GM23338 (cell line): ENCODE measurements around the gene SLC35F2. TPM values are rescaled to one million over a fixed set of nuclear protein-coding genes. Genes with fewer than 3 reads are reported as not detected.
A peak's percentile ranks its signal among the peaks of the same experiment; 100 is the strongest.

ENCODE experiments used
- ATAC-seq: fragments of 200-7000 bp; cut with Tn5 transposase; 3 replicates; pipeline ENCODE4 v1.9.1; 2020
- DNase-seq: peaks from one replicate; pipeline ENCODE4 v3.0.0-alpha.2; 2015; ENCODE audit warnings: low spot score
- H2AFZ ChIP-seq: fragments of 200-600 bp; sonication (generic); 2 replicates; pipeline ENCODE4 v1.8.0; 2016; ENCODE audit warnings: antibody characterized with exemption, mild to moderate bottlenecking, moderate library complexity
- H3F3A ChIP-seq: fragments of 200-600 bp; sonication (generic); replicated peaks from 2 replicates; pipeline ENCODE4 v1.8.0; 2017; ENCODE audit warnings: antibody characterized with exemption, mixed run types, low read depth
- H3K27ac ChIP-seq: fragments of 200-600 bp; sonication (generic); 2 replicates; pipeline ENCODE4 v1.6.1; 2016; ENCODE audit warnings: low read depth
- H3K27me3 ChIP-seq: fragments of 200-600 bp; sonication (generic); 2 replicates; pipeline ENCODE4 v1.8.0; 2016; ENCODE audit warnings: mild to moderate bottlenecking, mixed run types, moderate library complexity; ENCODE audit not compliant: insufficient read depth
- H3K36me3 ChIP-seq: fragments of 200-600 bp; sonication (generic); 2 replicates; pipeline ENCODE4 v1.8.0; 2016; ENCODE audit warnings: mild to moderate bottlenecking; ENCODE audit not compliant: insufficient read depth
- H3K4me1 ChIP-seq: fragments of 200-600 bp; sonication (generic); 2 replicates; pipeline ENCODE4 v1.8.0; 2016; ENCODE audit warnings: mild to moderate bottlenecking, moderate library complexity; ENCODE audit not compliant: insufficient read depth
- H3K4me2 ChIP-seq: fragments of 200-600 bp; sonication (generic); 2 replicates; pipeline ENCODE4 v1.7.1; 2017; ENCODE audit warnings: mixed run types
- H3K4me3 ChIP-seq: fragments of 200-600 bp; sonication (generic); 2 replicates; pipeline ENCODE4 v1.6.1; 2016; ENCODE audit warnings: mixed run types
- H3K79me2 ChIP-seq: fragments of 200-600 bp; sonication (generic); replicated peaks from 2 replicates; pipeline ENCODE4 v1.8.0; 2017; ENCODE audit warnings: mild to moderate bottlenecking; ENCODE audit not compliant: insufficient read depth
- H3K9me2 ChIP-seq: fragments of 200-600 bp; sonication (generic); 2 replicates; pipeline ENCODE4 v1.8.0; 2017; ENCODE audit not compliant: insufficient read depth
- H4K20me1 ChIP-seq: fragments of 200-600 bp; sonication (generic); replicated peaks from 2 replicates; pipeline ENCODE4 v1.8.0; 2017; ENCODE audit warnings: mild to moderate bottlenecking; ENCODE audit not compliant: insufficient read depth
- H3K27ac Mint-ChIP-seq: 2 replicates; pipeline ENCODE4 v1.8.0; 2020; ENCODE audit warnings: inconsistent platforms, mild to moderate bottlenecking, moderate library complexity, mixed read lengths
- H3K27me3 Mint-ChIP-seq: 3 replicates; pipeline ENCODE4 v1.8.0; 2022; ENCODE audit warnings: low read depth, mild to moderate bottlenecking, moderate library complexity, mixed read lengths, inconsistent platforms; ENCODE audit not compliant: insufficient read depth, poor library complexity
- H3K36me3 Mint-ChIP-seq: 3 replicates; pipeline ENCODE4 v1.8.0; 2021; ENCODE audit warnings: low read depth, mild to moderate bottlenecking, inconsistent platforms, moderate library complexity, mixed read lengths
- H3K4me1 Mint-ChIP-seq: 3 replicates; pipeline ENCODE4 v1.8.0; 2020; ENCODE audit warnings: mild to moderate bottlenecking, inconsistent platforms, mixed read lengths
- H3K4me3 Mint-ChIP-seq: 3 replicates; pipeline ENCODE4 v1.8.0; 2021; ENCODE audit warnings: moderate library complexity, mild to moderate bottlenecking, inconsistent platforms, mixed read lengths
- H3K9me3 Mint-ChIP-seq: 3 replicates; pipeline ENCODE4 v1.8.0; 2020; ENCODE audit warnings: moderate library complexity, mild to moderate bottlenecking, inconsistent platforms, mixed read lengths
- CREB1 ChIP-seq: fragments of 250-450 bp; sonication (Bioruptor Pico); IDR thresholded peaks from 2 replicates; pipeline ENCODE4 v1.5.0; 2020; ENCODE audit warnings: low read depth, mild to moderate bottlenecking, moderate library complexity
- EZH2phosphoT487 ChIP-seq: fragments of 200-600 bp; sonication (generic); IDR thresholded peaks from one replicate; pipeline ENCODE4 v1.8.1; 2018; ENCODE audit warnings: antibody characterized with exemption; ENCODE audit not compliant: unreplicated experiment
- JUNB ChIP-seq: IDR thresholded peaks from one replicate; pipeline ENCODE4 v1.6.1; 2016; ENCODE audit warnings: antibody characterized with exemption; ENCODE audit not compliant: unreplicated experiment
- POLR2AphosphoS5 ChIP-seq: IDR thresholded peaks from 2 replicates; pipeline ENCODE4 v1.6.1; 2016; ENCODE audit warnings: antibody characterized with exemption, low read depth
- STAT1 ChIP-seq: IDR thresholded peaks from one replicate; pipeline ENCODE4 v1.6.1; 2016; ENCODE audit warnings: antibody characterized with exemption; ENCODE audit not compliant: unreplicated experiment
- ZNF114 ChIP-seq: fragments of 250-450 bp; sonication (Bioruptor Pico); IDR thresholded peaks from 2 replicates; pipeline ENCODE4 v1.5.0; 2020; ENCODE audit warnings: mild to moderate bottlenecking, moderate library complexity
- ZNF331 ChIP-seq: fragments of 250-450 bp; sonication (Bioruptor Pico); IDR thresholded peaks from 2 replicates; pipeline ENCODE4 v1.5.0; 2020; ENCODE audit warnings: low read depth, mild to moderate bottlenecking, moderate library complexity
- polyA plus RNA-seq: library from polyadenylated mRNA; unstranded; fragments of >200 nt; fragmentation: Nextera tagmentation; extraction: Ambion mirVana; gene quantifications from 2 replicates; pipeline ENCODE4 v1.2.1, GENCODE V29; 2016
- total RNA-seq: library from RNA; depleted of rRNA; stranded (reverse); fragments of >200 nt; shearing (Covaris generic); gene quantifications from 2 replicates; pipeline ENCODE4 v1.2.3, GENCODE V29; 2014
- TF ChIP-seq, protein P1 (sequence below), 2 experiments: fragments of 200-600 bp in 1 of 2; sonication (generic) in 1 of 2; conservative IDR thresholded peaks; 2 replicates each; pipeline versions ENCODE4 v1.5.1 to v1.6.1; 2016 to 2017; ENCODE audit warnings: antibody characterized with exemption in 2 of 2, low read depth in 2 of 2, mild to moderate bottlenecking in 2 of 2, moderate library complexity in 1 of 2

Gene SLC35F2
- total and polyA plus RNA-seq, 2 experiments from 2014 or later: 25.2 to 32.5 TPM

DNA sequence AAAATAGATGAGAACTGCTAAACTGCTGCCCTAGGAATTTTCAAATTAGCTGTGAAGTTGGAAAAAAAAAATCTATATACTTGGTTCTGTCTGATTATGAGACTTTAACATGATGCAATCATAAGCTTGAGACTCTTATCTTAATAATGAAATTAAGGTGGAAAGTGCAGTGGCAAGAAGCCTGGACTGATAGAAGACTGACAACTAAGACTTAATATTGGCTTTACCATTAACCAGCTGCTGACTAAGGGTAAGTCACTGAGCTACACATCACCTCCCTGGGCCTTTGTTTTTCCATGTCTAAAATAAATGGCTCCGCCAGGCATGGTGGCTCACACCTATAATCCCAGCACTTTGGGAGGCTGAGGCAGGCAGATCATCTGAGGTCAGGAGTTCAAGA lies 56.9 kb downstream of the SLC35F2 start:
- Mint-ChIP-seq H3K27me3 (no peaks in the 10 kb centered on the region), H3K4me3 (no peak overlapping the region), H3K27ac (no peak overlapping the region), H3K9me3 (no peaks in the 10 kb centered on the region), H3K4me1 (peaks cover 4% of the 10 kb centered on the region; the same call in 1 of the 3 replicates), H3K36me3 (peaks cover 12% of the 10 kb centered on the region)
- ATAC-seq (no peak), DNase-seq (no peak)
- Histone ChIP-seq H3K9me2 (no peaks in the 10 kb centered on the region), H3K27me3 (no peaks in the 10 kb centered on the region), H3K27ac (no peak overlapping the region), H3K79me2 (no peaks in the 10 kb centered on the region), H3K36me3 (0 out of 2 replicates have a peak, but pooled peaks cover 3% of the 10 kb centered on the region), H3K4me3 (no peak overlapping the region), H2AFZ (no peak overlapping the region), H4K20me1 (no peaks in the 10 kb centered on the region; the same call in 1 of the 2 replicates), H3F3A (no peaks in the 10 kb centered on the region), H3K4me1 (no peaks in the 10 kb centered on the region), H3K4me2 (no peak overlapping the region)
- TF ChIP-seq EZH2phosphoT487 (no peak), STAT1 (no peak), ZNF114 (no peak), ZNF331 (CRISPR knock-in tag) (no peak), JUNB (no peak), POLR2AphosphoS5 (no peak)
- TF ChIP-seq, protein P1, sequence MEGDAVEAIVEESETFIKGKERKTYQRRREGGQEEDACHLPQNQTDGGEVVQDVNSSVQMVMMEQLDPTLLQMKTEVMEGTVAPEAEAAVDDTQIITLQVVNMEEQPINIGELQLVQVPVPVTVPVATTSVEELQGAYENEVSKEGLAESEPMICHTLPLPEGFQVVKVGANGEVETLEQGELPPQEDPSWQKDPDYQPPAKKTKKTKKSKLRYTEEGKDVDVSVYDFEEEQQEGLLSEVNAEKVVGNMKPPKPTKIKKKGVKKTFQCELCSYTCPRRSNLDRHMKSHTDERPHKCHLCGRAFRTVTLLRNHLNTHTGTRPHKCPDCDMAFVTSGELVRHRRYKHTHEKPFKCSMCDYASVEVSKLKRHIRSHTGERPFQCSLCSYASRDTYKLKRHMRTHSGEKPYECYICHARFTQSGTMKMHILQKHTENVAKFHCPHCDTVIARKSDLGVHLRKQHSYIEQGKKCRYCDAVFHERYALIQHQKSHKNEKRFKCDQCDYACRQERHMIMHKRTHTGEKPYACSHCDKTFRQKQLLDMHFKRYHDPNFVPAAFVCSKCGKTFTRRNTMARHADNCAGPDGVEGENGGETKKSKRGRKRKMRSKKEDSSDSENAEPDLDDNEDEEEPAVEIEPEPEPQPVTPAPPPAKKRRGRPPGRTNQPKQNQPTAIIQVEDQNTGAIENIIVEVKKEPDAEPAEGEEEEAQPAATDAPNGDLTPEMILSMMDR (conservative IDR thresholded peaks at IDR 0.05; ENCODE audit: low read depth in 2 of 2): no peak

DNA sequence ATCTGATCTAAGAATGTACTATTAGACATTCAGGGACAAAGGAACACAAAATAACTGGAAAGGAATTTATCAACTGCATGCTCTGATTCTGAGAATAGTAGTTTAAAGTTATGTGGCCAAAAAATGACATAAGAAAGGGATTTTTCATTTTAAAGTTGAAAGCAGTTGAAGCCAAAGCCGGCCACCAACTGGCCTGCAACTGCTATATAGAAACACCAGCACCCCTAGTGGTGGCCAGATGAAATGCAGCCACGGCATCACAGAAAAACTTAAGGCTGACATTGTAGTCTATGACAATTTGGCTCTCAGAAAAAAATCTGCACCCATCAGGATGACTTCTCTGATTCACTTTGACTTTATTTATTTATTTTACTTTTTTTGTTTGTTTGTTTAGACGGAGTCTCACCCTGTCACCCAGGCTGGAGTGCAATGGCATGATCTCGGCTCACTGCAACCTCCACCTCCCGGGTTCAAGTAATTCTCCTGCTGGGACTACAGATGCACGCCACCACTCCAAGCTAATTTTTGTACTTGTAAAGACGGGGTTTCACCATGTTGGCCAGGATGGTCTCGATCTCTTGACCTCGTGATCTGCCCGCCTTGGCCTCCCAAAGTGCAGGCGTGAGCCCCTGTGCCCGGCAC lies 59.2 kb downstream of the SLC35F2 start:
- no peak for TF ChIP-seq CREB1 (CRISPR knock-in tag)
- TF ChIP-seq, protein P1 (conservative IDR thresholded peaks at IDR 0.05; ENCODE audit: low read depth in 2 of 2): peak; percentile 81 to 97
- H3K4me1 Mint-ChIP-seq: peaks cover 4% of the 10 kb centered on the region; the same call in 1 of the 3 replicates
- Histone ChIP-seq H2AFZ (no peak overlapping the region), H3K27ac (no peak overlapping the region), H3K4me2 (no peak overlapping the region), H4K20me1 (no peaks in the 10 kb centered on the region), H3K36me3 (peaks cover 3% of the 10 kb centered on the region; the same call in 1 of the 2 replicates), H3K27me3 (no peaks in the 10 kb centered on the region), H3K4me1 (no peaks in the 10 kb centered on the region), H3K4me3 (no peak overlapping the region), H3F3A (no peaks in the 10 kb centered on the region), H3K9me2 (no peaks in the 10 kb centered on the region), H3K79me2 (no peaks in the 10 kb centered on the region)
- peaks cover 26% of the 10 kb centered on the region for H3K36me3 Mint-ChIP-seq
- ATAC-seq: peak; percentile 86
- peak; percentile 84 for DNase-seq
- H3K9me3 Mint-ChIP-seq: peaks cover 2% of the 10 kb centered on the region; the same call in 1 of the 3 replicates
- H3K4me3 Mint-ChIP-seq: no peak overlapping the region
- H3K27ac Mint-ChIP-seq: no peak overlapping the region
- H3K27me3 Mint-ChIP-seq: no peaks in the 10 kb centered on the region
